ENCODE measurements around the gene PRDM7.
"Not testable (repeated sequence)": the region's sequence is repeated elsewhere in the genome, so short reads cannot be mapped to it uniquely, and the experiment has no call there.

DNA sequence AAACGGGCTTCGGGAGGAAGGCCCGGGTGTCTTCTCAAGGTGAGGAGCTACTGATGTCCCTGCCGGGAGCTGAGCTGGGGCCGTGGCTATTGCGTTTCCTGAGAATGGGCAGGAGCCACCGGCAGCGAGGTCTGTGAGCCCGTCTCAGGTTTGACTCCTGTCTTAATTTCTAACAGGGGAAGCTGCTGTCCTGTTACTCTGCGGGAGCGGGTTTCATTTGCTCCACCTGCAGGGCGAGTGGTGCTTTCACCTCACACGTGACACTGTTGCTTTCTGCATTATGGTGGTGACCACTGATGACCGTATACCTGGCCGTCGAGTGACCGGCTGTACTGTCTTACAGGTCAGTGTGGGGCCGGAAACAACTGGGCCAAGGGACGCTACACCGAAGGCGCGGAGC, 17.7 kb upstream of the PRDM7 start:
- TF ChIP-seq, protein P1, sequence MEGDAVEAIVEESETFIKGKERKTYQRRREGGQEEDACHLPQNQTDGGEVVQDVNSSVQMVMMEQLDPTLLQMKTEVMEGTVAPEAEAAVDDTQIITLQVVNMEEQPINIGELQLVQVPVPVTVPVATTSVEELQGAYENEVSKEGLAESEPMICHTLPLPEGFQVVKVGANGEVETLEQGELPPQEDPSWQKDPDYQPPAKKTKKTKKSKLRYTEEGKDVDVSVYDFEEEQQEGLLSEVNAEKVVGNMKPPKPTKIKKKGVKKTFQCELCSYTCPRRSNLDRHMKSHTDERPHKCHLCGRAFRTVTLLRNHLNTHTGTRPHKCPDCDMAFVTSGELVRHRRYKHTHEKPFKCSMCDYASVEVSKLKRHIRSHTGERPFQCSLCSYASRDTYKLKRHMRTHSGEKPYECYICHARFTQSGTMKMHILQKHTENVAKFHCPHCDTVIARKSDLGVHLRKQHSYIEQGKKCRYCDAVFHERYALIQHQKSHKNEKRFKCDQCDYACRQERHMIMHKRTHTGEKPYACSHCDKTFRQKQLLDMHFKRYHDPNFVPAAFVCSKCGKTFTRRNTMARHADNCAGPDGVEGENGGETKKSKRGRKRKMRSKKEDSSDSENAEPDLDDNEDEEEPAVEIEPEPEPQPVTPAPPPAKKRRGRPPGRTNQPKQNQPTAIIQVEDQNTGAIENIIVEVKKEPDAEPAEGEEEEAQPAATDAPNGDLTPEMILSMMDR (IDR thresholded peaks at IDR 0.05): not testable (repeated sequence)
- TF ChIP-seq, protein P2, sequence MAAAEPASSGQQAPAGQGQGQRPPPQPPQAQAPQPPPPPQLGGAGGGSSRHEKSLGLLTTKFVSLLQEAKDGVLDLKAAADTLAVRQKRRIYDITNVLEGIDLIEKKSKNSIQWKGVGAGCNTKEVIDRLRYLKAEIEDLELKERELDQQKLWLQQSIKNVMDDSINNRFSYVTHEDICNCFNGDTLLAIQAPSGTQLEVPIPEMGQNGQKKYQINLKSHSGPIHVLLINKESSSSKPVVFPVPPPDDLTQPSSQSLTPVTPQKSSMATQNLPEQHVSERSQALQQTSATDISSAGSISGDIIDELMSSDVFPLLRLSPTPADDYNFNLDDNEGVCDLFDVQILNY (CRISPR knock-in tag; IDR thresholded peaks at IDR 0.05): not testable (repeated sequence)
- not testable (repeated sequence) for TF ChIP-seq ZNF121 (CRISPR knock-in tag; IDR thresholded peaks at IDR 0.05); SP1 (CRISPR knock-in tag; conservative IDR thresholded peaks at IDR 0.05); ESRRA (CRISPR knock-in tag; IDR thresholded peaks at IDR 0.05; ENCODE audit: borderline replicate concordance); FOXJ3 (CRISPR knock-in tag; IDR thresholded peaks at IDR 0.05; ENCODE audit: borderline replicate concordance); RELA (CRISPR knock-in tag; IDR thresholded peaks at IDR 0.05; ENCODE audit: borderline replicate concordance); IRF2 (CRISPR knock-in tag; IDR thresholded peaks at IDR 0.05; ENCODE audit: borderline replicate concordance, low read depth)
- TF ChIP-seq, protein P3, sequence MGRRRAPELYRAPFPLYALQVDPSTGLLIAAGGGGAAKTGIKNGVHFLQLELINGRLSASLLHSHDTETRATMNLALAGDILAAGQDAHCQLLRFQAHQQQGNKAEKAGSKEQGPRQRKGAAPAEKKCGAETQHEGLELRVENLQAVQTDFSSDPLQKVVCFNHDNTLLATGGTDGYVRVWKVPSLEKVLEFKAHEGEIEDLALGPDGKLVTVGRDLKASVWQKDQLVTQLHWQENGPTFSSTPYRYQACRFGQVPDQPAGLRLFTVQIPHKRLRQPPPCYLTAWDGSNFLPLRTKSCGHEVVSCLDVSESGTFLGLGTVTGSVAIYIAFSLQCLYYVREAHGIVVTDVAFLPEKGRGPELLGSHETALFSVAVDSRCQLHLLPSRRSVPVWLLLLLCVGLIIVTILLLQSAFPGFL (CRISPR knock-in tag; IDR thresholded peaks at IDR 0.05; ENCODE audit: borderline replicate concordance): not testable (repeated sequence)
- TF ChIP-seq, protein P4, sequence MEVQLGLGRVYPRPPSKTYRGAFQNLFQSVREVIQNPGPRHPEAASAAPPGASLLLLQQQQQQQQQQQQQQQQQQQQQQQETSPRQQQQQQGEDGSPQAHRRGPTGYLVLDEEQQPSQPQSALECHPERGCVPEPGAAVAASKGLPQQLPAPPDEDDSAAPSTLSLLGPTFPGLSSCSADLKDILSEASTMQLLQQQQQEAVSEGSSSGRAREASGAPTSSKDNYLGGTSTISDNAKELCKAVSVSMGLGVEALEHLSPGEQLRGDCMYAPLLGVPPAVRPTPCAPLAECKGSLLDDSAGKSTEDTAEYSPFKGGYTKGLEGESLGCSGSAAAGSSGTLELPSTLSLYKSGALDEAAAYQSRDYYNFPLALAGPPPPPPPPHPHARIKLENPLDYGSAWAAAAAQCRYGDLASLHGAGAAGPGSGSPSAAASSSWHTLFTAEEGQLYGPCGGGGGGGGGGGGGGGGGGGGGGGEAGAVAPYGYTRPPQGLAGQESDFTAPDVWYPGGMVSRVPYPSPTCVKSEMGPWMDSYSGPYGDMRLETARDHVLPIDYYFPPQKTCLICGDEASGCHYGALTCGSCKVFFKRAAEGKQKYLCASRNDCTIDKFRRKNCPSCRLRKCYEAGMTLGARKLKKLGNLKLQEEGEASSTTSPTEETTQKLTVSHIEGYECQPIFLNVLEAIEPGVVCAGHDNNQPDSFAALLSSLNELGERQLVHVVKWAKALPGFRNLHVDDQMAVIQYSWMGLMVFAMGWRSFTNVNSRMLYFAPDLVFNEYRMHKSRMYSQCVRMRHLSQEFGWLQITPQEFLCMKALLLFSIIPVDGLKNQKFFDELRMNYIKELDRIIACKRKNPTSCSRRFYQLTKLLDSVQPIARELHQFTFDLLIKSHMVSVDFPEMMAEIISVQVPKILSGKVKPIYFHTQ (CRISPR knock-in tag; IDR thresholded peaks at IDR 0.05): not testable (repeated sequence)
- TF ChIP-seq, protein P5, sequence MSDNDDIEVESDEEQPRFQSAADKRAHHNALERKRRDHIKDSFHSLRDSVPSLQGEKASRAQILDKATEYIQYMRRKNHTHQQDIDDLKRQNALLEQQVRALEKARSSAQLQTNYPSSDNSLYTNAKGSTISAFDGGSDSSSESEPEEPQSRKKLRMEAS (CRISPR knock-in tag; IDR thresholded peaks at IDR 0.05): not testable (repeated sequence)
- TF ChIP-seq, protein P6, sequence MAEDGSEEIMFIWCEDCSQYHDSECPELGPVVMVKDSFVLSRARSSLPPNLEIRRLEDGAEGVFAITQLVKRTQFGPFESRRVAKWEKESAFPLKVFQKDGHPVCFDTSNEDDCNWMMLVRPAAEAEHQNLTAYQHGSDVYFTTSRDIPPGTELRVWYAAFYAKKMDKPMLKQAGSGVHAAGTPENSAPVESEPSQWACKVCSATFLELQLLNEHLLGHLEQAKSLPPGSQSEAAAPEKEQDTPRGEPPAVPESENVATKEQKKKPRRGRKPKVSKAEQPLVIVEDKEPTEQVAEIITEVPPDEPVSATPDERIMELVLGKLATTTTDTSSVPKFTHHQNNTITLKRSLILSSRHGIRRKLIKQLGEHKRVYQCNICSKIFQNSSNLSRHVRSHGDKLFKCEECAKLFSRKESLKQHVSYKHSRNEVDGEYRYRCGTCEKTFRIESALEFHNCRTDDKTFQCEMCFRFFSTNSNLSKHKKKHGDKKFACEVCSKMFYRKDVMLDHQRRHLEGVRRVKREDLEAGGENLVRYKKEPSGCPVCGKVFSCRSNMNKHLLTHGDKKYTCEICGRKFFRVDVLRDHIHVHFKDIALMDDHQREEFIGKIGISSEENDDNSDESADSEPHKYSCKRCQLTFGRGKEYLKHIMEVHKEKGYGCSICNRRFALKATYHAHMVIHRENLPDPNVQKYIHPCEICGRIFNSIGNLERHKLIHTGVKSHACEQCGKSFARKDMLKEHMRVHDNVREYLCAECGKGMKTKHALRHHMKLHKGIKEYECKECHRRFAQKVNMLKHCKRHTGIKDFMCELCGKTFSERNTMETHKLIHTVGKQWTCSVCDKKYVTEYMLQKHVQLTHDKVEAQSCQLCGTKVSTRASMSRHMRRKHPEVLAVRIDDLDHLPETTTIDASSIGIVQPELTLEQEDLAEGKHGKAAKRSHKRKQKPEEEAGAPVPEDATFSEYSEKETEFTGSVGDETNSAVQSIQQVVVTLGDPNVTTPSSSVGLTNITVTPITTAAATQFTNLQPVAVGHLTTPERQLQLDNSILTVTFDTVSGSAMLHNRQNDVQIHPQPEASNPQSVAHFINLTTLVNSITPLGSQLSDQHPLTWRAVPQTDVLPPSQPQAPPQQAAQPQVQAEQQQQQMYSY (CRISPR knock-in tag; IDR thresholded peaks at IDR 0.05): not testable (repeated sequence)

Measured in WTC11 (cell line).